Neural crest cell (in vitro differentiated cells): ENCODE measurements around the gene ENOSF1. TPM values are rescaled to one million over a fixed set of nuclear protein-coding genes. Genes with fewer than 3 reads are reported as not detected.

Experiments used
- DNase-seq: peaks from one replicate; pipeline ENCODE4 v3.0.0; 2021; ENCODE audit warnings: low read depth, mixed read lengths, low spot score
- H3K27ac Mint-ChIP-seq: one replicate; pipeline ENCODE4 v1.8.0; 2021; ENCODE audit warnings: mild to moderate bottlenecking, mixed read lengths; ENCODE audit not compliant: unreplicated experiment
- H3K27me3 Mint-ChIP-seq: 2 replicates; pipeline ENCODE4 v1.8.0; 2021; ENCODE audit warnings: low read depth, mild to moderate bottlenecking, mixed read lengths
- H3K36me3 Mint-ChIP-seq: 2 replicates; pipeline ENCODE4 v1.8.0; 2021; ENCODE audit warnings: low read depth, mild to moderate bottlenecking, mixed read lengths
- H3K4me1 Mint-ChIP-seq: 2 replicates; pipeline ENCODE4 v1.8.0; 2021; ENCODE audit warnings: mixed read lengths
- H3K4me3 Mint-ChIP-seq: one replicate; pipeline ENCODE4 v1.8.0; 2021; ENCODE audit warnings: mild to moderate bottlenecking, mixed read lengths
- H3K9me3 Mint-ChIP-seq: 2 replicates; pipeline ENCODE4 v1.8.0; 2021; ENCODE audit warnings: mixed read lengths
- total RNA-seq: library from RNA; stranded (reverse); gene quantifications from 2 replicates; pipeline ENCODE4 v1.2.1, GENCODE V29; 2021
- TF ChIP-seq, protein P1 (sequence below): fragments of 200-600 bp; sonication (generic); conservative IDR thresholded peaks from 2 replicates; pipeline ENCODE4 v1.5.0; 2021; ENCODE audit warnings: antibody characterized with exemption, mild to moderate bottlenecking

ENOSF1 gene
- total RNA-seq, 1 donor from 2014 or later: 78.6 TPM

GRCh38 chr18:692824-693223, 19.6 kb downstream of the ENOSF1 start:
- no peaks in the 10 kb centered on the region for H3K9me3 Mint-ChIP-seq

DNA sequence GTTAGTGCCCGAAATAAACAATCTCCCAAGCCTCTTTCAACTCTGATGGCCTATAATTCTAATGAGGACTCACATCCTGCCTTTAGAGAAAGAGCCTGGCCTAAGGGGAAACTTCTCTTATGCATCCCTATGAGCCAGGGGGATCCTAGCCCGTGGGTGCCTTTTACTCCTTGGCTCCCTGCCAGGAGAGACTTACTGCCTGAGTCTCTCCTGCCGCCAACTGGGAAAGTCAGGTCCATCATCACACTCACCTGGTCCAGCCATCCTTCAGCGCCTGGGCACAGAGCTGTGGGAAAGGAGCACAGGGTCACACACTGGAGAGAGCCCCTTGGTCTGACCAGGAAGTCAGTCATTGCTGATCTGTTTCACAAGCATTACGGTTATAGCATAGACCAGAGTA, 24.1 kb downstream of the ENOSF1 start:
- Mint-ChIP-seq H3K4me1 (peaks cover 22% of the 10 kb centered on the region), H3K4me3 (no peak overlapping the region), H3K36me3 (peaks cover 11% of the 10 kb centered on the region), H3K27me3 (no peaks in the 10 kb centered on the region), H3K9me3 (no peaks in the 10 kb centered on the region), H3K27ac (no peak overlapping the region)
- TF ChIP-seq, protein P1, sequence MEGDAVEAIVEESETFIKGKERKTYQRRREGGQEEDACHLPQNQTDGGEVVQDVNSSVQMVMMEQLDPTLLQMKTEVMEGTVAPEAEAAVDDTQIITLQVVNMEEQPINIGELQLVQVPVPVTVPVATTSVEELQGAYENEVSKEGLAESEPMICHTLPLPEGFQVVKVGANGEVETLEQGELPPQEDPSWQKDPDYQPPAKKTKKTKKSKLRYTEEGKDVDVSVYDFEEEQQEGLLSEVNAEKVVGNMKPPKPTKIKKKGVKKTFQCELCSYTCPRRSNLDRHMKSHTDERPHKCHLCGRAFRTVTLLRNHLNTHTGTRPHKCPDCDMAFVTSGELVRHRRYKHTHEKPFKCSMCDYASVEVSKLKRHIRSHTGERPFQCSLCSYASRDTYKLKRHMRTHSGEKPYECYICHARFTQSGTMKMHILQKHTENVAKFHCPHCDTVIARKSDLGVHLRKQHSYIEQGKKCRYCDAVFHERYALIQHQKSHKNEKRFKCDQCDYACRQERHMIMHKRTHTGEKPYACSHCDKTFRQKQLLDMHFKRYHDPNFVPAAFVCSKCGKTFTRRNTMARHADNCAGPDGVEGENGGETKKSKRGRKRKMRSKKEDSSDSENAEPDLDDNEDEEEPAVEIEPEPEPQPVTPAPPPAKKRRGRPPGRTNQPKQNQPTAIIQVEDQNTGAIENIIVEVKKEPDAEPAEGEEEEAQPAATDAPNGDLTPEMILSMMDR: no peak
- DNase-seq: no peak

More at GRCh38 chr18:692824-693223, 19.6 kb downstream of the ENOSF1 start:
- Mint-ChIP-seq H3K27ac (no peak overlapping the region), H3K4me3 (no peak overlapping the region), H3K4me1 (no peaks in the 10 kb centered on the region), H3K27me3 (no peaks in the 10 kb centered on the region), H3K36me3 (peaks cover 3% of the 10 kb centered on the region)
- TF ChIP-seq, protein P1: no peak
- DNase-seq: no peak

DNA sequence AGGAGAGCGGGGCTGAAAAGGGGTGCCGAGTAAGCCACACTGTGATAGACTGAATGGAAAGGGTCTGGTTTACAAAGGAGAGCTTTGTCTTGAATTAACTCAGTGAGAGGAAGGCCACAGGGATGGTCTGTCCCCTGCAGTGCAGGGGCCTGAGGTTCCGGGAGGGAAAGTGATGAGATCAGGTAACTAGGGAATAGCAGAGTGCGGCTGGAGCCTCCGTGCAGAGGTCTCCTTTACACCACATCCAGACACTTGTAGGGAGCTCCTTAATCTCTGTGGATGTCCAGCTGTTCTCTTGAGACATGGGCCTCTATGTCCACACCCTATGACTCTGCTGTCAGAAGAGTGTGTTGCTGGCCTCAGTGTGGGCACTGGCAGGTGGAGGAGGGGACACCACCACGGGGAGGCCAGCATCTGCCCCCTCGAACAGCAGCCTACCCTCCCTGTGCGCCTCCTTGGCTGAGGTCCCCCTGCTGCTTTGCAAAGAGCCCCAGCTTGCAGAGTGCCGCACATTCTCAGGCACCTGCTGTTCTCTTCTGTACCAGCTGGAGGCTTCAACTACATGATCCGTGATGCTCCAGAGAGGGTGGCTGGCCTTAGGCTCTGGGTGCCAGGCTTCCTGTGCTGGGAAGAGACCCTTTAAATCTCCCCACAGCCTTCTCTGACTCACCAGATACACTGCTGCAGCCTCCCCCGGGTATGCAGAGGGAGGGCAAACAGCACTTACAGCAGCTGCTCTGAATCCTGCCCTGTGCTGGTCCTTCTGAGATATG, 25.9 kb downstream of the ENOSF1 start:
- Mint-ChIP-seq H3K36me3 (peaks cover 16% of the 10 kb centered on the region), H3K4me3 (peak overlapping the region; percentile 23)

GRCh38 chr18:685438-685837, 27.0 kb downstream of the ENOSF1 start:
- Mint-ChIP-seq H3K4me3 (no peak overlapping the region), H3K36me3 (peaks cover 17% of the 10 kb centered on the region), H3K4me1 (peaks cover 22% of the 10 kb centered on the region), H3K27ac (peak overlapping the region; percentile 43), H3K27me3 (no peaks in the 10 kb centered on the region), H3K9me3 (no peaks in the 10 kb centered on the region)
- no peak for DNase-seq
- TF ChIP-seq, protein P1: no peak

More for the DNA sequence above, 25.9 kb downstream of the ENOSF1 start:
- no peak overlapping the region for H3K27ac Mint-ChIP-seq
- TF ChIP-seq, protein P1: no peak
- H3K9me3 Mint-ChIP-seq: no peaks in the 10 kb centered on the region
- peaks cover 22% of the 10 kb centered on the region for H3K4me1 Mint-ChIP-seq
- peak; percentile 13 for DNase-seq
- H3K27me3 Mint-ChIP-seq: no peaks in the 10 kb centered on the region

DNA sequence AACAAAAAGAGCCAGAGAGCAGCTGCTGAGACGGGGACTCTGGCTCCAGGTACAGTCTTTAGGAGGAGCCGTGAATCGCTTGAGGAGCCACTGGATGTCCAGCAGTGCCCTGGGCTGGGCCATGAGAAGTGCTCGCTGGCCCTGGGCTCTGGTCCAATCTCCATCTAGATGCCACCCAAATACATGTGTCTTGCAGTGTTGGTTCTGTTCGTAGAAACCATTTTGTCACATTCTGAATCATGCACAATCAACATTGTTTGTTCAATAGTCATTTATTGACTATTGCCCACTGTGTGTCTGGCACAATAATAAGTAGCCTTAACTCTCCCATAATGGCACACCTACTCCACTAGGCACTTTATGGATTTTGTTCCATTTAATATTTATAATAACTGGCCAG, 28.9 kb downstream of the ENOSF1 start:
- H3K4me1 Mint-ChIP-seq: peaks cover 22% of the 10 kb centered on the region
- peaks cover 19% of the 10 kb centered on the region for H3K36me3 Mint-ChIP-seq
- no peak overlapping the region for H3K27ac Mint-ChIP-seq
- H3K9me3 Mint-ChIP-seq: no peaks in the 10 kb centered on the region
- H3K27me3 Mint-ChIP-seq: no peaks in the 10 kb centered on the region
- DNase-seq: no peak
- no peak overlapping the region for H3K4me3 Mint-ChIP-seq
- TF ChIP-seq, protein P1: no peak
